Measurements from ENCODE around the gene MYOF.

MYOF gene

DNA sequence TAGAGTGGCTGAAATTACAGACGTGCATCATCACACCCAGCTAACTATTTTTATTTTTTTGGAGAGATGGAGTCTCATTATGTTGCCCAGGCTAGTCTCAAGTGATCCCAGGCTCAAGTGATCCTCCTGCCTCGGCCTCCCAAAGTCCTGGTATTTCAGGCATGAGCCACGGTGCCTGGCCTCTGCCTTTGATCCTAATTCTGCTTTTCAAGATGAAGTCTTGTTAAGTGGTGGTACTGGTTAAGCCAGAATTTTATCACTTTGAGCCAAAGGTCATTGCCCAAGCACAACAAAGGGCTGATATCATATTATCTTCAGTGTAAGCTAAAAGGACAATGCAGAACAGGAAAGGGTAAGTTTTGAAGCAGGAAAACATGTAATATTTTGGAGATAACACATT, 64.2 kb downstream of the MYOF start:
- intact Hi-C loops (cut with micrococcal nuclease), result no loop called here
- Mint-ChIP-seq H3K27me3 (peaks cover 3% of the 10 kb centered on the region), H3K4me3 (no peak overlapping the region), H3K9me3 (no peaks in the 10 kb centered on the region), H3K36me3 (ENCODE audit: low read depth) (peaks cover 24% of the 10 kb centered on the region), H3K4me1 (ENCODE audit: low read depth) (peaks cover 33% of the 10 kb centered on the region), H3K27ac (no peak overlapping the region)

DNA sequence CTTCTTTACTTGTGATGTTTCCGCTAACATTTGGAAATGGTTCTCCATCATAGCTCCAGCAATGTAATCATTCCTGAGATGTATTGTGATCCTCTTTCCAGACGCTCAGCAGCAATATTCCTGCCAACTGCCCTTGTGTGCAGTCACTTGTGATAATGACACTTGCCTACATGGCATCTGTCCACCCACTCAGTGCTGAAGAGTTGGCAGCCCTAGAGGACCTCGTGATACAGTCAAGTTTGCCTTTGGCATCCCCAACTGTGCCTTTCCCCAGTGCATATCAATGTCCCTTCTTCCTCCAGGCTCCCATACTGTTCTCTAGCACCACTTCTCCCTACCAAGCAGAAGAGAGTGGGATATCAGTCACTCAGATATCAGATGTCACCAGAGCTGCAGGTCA, 64.9 kb downstream of the MYOF start:
- intact Hi-C loops (cut with micrococcal nuclease), result no loop called here
- Mint-ChIP-seq H3K4me1 (ENCODE audit: low read depth) (peaks cover 38% of the 10 kb centered on the region), H3K9me3 (no peaks in the 10 kb centered on the region), H3K27ac (no peak overlapping the region), H3K36me3 (ENCODE audit: low read depth) (peaks cover 24% of the 10 kb centered on the region), H3K27me3 (peaks cover 3% of the 10 kb centered on the region), H3K4me3 (no peak overlapping the region)

DNA sequence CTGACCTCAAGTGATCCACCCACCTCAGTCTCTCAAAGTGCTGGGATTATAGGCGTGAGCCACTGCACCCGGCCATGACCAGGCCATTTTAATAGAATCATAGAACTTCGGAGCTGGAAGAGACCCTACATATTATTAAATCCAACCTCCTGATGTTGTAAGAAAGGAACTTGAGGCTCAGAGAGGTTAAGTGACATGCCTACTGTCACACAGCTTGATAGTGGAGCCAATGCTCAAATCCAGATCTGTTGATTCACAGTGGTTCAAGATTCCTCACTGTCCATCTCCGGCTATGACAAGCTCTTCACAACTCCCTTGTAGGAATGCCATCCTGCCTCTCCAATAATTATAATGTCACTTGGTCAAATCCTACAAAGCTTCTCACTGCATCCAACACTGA, 65.3 kb downstream of the MYOF start:
- intact Hi-C loops (cut with micrococcal nuclease), result no loop called here
- Mint-ChIP-seq H3K36me3 (ENCODE audit: low read depth) (peaks cover 25% of the 10 kb centered on the region), H3K9me3 (no peaks in the 10 kb centered on the region), H3K27me3 (no peaks in the 10 kb centered on the region), H3K4me1 (ENCODE audit: low read depth) (peaks cover 36% of the 10 kb centered on the region), H3K27ac (no peak overlapping the region), H3K4me3 (no peak overlapping the region)

DNA sequence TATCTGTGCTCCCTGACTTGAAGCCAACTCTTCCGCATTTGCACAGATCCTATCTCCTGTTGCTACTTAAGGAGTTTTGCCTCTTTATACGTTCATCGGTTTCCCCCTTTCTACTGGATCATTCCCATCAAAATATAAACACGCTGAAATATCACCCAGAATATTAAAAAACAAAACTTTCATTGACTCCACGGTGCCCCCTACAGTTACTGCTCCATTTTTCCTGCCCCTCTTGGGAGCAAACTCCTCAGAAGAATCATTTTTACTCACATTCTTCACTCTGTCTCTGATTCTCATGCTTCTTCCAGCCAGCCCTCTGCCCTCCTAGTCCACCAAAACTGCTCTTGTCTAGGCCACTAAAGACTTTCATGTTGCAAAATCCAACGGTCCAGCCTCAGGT, 66.4 kb downstream of the MYOF start:
- H3K36me3 Mint-ChIP-seq (ENCODE audit: low read depth), result peaks cover 21% of the 10 kb centered on the region
- H3K4me3 Mint-ChIP-seq, result no peak overlapping the region
- no peak overlapping the region for H3K27ac Mint-ChIP-seq
- H3K4me1 Mint-ChIP-seq (ENCODE audit: low read depth), result peaks cover 32% of the 10 kb centered on the region
- H3K27me3 Mint-ChIP-seq, result no peaks in the 10 kb centered on the region
- no peaks in the 10 kb centered on the region for H3K9me3 Mint-ChIP-seq
- intact Hi-C loops (cut with micrococcal nuclease), result no loop called here

DNA sequence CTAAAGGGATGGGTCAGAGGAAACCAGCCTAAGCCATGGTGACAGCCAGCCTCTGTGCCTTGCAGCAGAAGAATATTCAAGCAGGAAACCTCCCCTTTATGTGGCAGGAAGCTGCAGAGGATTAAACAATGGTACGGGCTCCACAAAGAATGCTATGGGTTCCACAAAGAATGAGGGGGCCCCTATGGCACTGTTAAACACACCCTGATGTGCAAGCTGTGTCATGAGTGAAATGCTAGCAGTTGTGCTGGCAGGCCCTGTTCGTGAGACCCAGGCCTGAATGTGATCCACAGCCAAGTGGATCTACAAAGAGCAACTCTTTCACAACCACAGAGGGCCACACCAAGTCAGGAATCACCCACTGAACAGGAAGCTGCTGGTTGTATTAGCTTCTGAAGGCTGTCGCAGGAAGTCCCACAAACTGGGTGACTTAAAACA, 68.9 kb downstream of the MYOF start:
- Mint-ChIP-seq H3K27me3 (peaks cover 1% of the 10 kb centered on the region), H3K9me3 (no peaks in the 10 kb centered on the region), H3K36me3 (ENCODE audit: low read depth) (peaks cover 42% of the 10 kb centered on the region), H3K4me3 (no peak overlapping the region), H3K4me1 (ENCODE audit: low read depth) (peaks cover 32% of the 10 kb centered on the region), H3K27ac (peak overlapping the region; percentile 45)
- intact Hi-C loops (cut with micrococcal nuclease), result no loop called here

DNA sequence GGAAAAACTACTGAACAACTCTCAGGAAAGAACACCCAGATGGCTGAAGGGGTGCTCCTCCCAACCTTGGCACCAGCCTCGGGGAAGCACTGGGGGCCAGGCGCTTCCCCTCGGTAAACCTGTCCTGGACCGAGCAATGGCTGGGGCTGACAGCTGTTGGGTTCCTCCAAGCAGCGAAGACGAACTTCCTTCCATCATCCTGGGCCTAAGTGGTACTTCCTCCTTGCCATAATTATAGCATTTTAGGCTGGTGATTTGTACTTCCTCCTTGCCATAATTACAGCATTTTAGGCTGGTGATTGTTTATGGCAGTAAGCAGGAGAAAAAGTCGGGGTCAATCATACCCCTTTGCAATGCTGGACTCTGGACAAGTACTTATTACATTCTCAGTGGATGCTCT, 69.3 kb downstream of the MYOF start:
- Mint-ChIP-seq H3K27me3 (peaks cover 1% of the 10 kb centered on the region), H3K4me1 (ENCODE audit: low read depth) (peaks cover 32% of the 10 kb centered on the region), H3K4me3 (no peak overlapping the region), H3K27ac (peak overlapping the region; percentile 62), H3K36me3 (ENCODE audit: low read depth) (peaks cover 40% of the 10 kb centered on the region), H3K9me3 (no peaks in the 10 kb centered on the region)
- intact Hi-C loops (cut with micrococcal nuclease), result no loop called here

DNA sequence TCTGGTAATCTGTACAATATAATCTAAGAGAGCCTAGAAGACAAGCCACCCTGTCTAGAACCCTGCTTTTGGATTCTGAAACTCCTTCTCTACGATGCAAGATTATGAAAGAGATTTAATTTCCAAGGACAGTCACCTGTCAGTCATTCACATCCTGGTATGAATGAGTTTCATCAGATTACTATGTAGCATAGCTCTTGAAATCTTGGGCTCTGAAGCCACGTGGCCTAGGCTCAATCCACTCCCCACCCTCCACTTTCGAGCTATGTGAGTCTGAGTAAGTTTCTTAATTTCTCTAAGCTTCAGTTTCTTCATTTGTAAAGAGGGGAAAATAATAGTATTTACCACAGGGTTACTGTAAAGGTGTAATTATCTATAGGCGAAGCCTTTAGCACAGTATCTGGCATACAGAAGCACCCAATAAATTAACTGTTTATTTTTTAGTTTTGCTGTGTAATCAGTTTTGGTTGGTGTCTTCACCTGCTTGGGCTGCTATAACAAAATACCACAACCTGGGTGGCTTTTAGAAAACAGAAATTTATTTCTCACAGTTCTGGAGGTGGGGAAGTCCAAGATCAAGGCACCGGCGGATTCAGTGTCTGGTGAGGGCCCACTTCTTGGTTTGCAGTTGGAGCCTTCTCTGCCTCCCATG, 71.3 kb downstream of the MYOF start:
- Mint-ChIP-seq H3K4me3 (no peak overlapping the region), H3K36me3 (ENCODE audit: low read depth) (peaks cover 42% of the 10 kb centered on the region), H3K27ac (no peak overlapping the region), H3K27me3 (peaks cover 1% of the 10 kb centered on the region), H3K9me3 (no peaks in the 10 kb centered on the region), H3K4me1 (ENCODE audit: low read depth) (peaks cover 32% of the 10 kb centered on the region)
- intact Hi-C loops (cut with micrococcal nuclease), result no loop called here

DNA sequence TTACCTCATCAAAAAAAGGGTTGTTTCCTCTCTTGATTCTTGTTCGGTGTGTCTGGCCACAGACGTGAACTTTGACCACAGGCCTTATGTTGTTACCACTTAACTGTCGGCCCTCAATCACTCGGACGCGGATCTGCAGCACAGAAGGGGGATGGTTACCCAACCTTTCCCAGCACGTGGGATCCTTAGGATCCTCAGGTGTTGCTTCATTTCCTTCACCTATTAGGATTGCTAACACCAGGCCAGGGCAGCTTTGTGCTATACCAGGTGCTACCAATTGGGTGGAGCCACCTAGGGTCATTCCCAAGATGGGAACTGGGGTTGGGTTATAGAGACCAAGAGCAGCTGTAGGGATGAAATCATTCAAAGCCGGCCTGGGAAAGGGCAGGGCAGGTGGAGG, 73.4 kb downstream of the MYOF start:
- H3K27ac Mint-ChIP-seq, result no peak overlapping the region
- H3K4me1 Mint-ChIP-seq (ENCODE audit: low read depth), result peaks cover 17% of the 10 kb centered on the region
- peaks cover 51% of the 10 kb centered on the region for H3K36me3 Mint-ChIP-seq (ENCODE audit: low read depth)
- no peak overlapping the region for H3K4me3 Mint-ChIP-seq
- H3K27me3 Mint-ChIP-seq, result peaks cover 1% of the 10 kb centered on the region
- no peaks in the 10 kb centered on the region for H3K9me3 Mint-ChIP-seq
- intact Hi-C loops (cut with micrococcal nuclease), result no loop called here

DNA sequence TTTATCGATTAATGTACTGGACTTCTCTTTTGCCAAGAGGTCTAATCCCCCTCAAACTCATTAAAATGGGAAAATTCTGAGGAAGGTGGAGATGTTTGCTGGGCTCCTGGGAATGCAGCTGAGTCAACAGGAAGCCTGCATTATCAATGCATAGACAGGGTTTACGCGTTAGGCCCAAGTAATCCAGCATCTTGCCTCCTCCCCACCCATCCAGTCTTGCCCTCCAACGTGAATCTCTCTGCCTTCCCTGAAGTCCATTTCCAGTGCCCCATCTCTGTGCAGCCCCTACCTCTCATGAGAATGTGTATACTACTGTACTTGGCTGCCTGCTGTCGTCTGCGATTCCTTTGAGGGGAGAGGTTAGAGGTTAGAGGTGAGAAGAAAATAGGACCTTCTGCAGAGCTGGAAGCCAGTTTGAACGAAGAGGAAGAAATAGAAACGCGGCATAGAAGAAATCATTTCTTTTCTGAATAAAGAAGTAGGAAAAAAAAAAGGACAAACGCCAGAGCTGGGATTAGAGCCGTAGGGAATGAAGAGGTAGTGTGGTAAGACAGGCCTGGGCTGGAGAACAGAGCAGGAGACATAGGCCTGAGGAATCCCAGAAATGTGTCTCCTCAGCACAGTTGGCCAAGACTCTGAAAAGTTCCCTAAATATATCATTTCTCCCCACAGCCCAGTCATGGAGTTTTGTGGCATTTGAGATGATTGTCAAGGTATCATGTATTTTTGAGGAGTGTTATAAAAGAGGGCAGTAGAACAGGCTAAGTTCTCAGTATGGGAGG, 75.6 kb downstream of the MYOF start:
- Mint-ChIP-seq H3K4me3 (no peak overlapping the region), H3K4me1 (ENCODE audit: low read depth) (no peaks in the 10 kb centered on the region), H3K27me3 (peaks cover 1% of the 10 kb centered on the region), H3K9me3 (no peaks in the 10 kb centered on the region), H3K36me3 (ENCODE audit: low read depth) (peaks cover 68% of the 10 kb centered on the region), H3K27ac (no peak overlapping the region)
- intact Hi-C loops (cut with micrococcal nuclease), result no loop called here

DNA sequence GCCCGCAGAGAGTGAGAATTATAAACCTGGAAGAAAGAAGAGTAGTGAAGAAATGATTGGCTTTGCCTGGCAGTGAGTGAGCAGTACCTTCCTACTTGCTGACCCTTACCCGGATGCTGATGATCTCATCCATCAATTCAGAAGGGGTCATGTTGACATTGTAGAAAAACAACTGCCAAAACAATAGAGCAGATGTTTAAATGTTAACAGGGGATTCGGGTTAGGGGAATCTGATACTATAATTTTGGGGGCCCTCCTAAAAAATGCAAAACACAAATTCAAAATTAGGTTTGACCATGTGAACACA, 78.1 kb downstream of the MYOF start:
- H3K9me3 Mint-ChIP-seq, result no peaks in the 10 kb centered on the region
- peaks cover 58% of the 10 kb centered on the region for H3K36me3 Mint-ChIP-seq (ENCODE audit: low read depth)
- no peaks in the 10 kb centered on the region for H3K27me3 Mint-ChIP-seq
- H3K4me3 Mint-ChIP-seq, result no peak overlapping the region
- intact Hi-C loops (cut with micrococcal nuclease), result no loop called here
- no peak overlapping the region for H3K27ac Mint-ChIP-seq
- H3K4me1 Mint-ChIP-seq (ENCODE audit: low read depth), result no peaks in the 10 kb centered on the region

DNA sequence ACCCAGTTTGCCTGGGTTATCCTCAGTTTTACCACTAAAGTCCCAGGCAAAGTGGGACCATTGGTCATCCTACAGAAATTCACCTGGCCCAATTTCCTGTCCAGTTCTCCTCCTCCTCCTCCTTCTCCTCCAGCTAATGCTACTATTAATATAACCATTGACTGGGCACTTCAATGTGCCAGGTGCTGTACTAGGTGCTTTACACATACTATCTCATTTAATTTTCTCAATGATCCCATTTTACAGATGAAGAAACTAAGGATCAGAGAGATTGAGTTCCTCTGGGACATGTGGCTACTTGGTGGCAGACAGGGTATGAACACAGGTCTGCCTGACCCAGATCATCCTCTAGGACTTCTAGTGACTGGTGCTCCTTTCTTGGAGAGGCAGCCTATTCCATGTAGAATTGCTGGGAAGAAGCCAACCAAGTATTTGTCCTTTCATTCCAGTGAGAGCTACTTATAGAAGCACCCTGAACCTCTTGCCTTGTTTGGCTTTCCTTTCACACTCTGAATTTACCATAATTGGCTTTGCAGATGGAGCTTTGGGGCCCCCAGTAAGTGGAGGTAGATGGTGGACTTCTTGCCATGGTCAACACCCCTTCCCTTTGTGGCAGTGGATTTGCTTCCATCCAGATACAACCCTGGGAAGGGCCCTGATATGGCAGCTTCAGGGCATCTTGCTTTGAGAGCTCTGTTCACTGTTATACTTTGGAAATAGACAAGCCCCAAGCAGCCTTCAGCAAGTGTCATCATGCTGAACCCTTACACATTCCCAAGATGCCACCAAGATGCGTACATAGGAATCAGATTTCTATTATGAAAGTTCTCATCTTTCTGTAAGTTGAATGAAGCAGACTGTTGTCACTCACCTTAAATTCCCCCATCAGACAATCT, 78.7 kb downstream of the MYOF start:
- H3K36me3 Mint-ChIP-seq (ENCODE audit: low read depth), result peaks cover 58% of the 10 kb centered on the region
- no peaks in the 10 kb centered on the region for H3K4me1 Mint-ChIP-seq (ENCODE audit: low read depth)
- H3K9me3 Mint-ChIP-seq, result no peaks in the 10 kb centered on the region
- H3K4me3 Mint-ChIP-seq, result no peak overlapping the region
- H3K27ac Mint-ChIP-seq, result no peak overlapping the region
- no peaks in the 10 kb centered on the region for H3K27me3 Mint-ChIP-seq
- intact Hi-C loops (cut with micrococcal nuclease), result no loop called here

DNA sequence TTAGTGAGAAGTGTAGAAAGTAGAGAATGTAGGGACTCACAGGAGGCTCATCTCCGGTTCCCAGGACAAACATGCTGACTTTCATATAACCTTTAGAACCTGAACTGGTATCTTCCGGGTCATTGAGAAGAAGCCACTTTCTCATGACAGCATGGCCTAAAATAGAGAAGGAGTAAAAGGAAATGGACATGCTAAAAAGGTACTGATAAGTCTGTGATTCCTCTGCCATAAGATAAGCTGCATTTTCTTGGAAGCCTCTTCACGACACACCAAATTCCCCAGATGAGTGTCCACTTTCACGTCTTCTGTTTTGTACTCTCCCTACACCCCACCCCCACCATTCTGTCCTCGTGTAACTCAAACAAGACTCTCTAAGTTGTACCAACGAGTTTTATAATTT, 79.9 kb downstream of the MYOF start:
- intact Hi-C loops (cut with micrococcal nuclease), result no loop called here
- Mint-ChIP-seq H3K27ac (no peak overlapping the region), H3K27me3 (no peaks in the 10 kb centered on the region), H3K4me1 (ENCODE audit: low read depth) (no peaks in the 10 kb centered on the region), H3K36me3 (ENCODE audit: low read depth) (peaks cover 66% of the 10 kb centered on the region), H3K4me3 (no peak overlapping the region), H3K9me3 (no peaks in the 10 kb centered on the region)

DNA sequence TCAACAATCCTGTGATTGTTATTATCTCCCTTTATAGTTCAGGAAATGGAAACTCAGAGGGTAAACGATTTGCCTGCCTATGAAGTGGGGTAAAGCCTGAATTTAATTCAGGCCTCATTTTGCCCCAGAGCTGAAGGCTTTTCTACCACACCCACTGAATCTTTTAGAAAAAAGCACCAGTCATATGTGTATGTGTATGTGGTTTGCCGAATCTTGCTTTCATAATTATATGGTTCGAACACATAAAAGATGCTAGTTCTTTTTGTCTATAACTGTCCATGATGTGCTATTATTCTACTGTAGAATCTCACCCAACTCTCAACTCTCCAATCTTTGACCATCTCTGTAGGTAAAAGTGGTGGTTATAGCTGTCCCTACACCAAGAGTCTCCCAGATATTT, 83.6 kb downstream of the MYOF start:
- Mint-ChIP-seq H3K36me3 (ENCODE audit: low read depth) (peaks cover 56% of the 10 kb centered on the region), H3K4me3 (no peak overlapping the region), H3K9me3 (no peaks in the 10 kb centered on the region), H3K27me3 (no peaks in the 10 kb centered on the region), H3K27ac (no peak overlapping the region), H3K4me1 (ENCODE audit: low read depth) (no peaks in the 10 kb centered on the region)
- intact Hi-C loops (cut with micrococcal nuclease), result no loop called here

DNA sequence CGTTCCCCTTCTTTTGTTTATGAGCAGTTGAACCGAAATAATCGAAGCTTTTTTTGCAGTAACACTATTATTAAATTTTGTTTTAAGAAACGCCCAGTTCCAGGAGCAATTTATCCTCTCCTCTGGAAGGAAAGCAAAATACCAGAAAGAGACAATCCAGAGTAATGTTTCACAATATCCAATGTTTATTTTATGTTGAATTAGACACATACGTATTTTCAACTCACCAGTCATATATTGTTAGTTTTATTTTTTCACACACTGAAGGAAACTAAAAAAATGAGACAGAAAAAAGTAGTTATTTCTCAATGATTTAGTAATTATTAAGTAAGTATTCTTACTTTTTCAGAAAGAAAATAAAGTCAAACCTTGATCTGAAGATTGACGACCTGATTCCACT, 85.1 kb downstream of the MYOF start:
- H3K36me3 Mint-ChIP-seq (ENCODE audit: low read depth), result peaks cover 43% of the 10 kb centered on the region
- no peaks in the 10 kb centered on the region for H3K9me3 Mint-ChIP-seq
- H3K27me3 Mint-ChIP-seq, result no peaks in the 10 kb centered on the region
- H3K4me3 Mint-ChIP-seq, result no peak overlapping the region
- intact Hi-C loops (cut with micrococcal nuclease), result no loop called here
- H3K4me1 Mint-ChIP-seq (ENCODE audit: low read depth), result no peaks in the 10 kb centered on the region
- H3K27ac Mint-ChIP-seq, result no peak overlapping the region

Data from dendritic cell treated with granulocyte-macrophage colony-stimulating factor and Interleukin-4, amounts not matched to agents 40 ng/mL and 50 ng/mL, for 4 days (primary cell).